Femur (tissue), 1 donor: ENCODE measurements around the gene GCDH.
"Not testable (repeated sequence)": the region's sequence is repeated elsewhere in the genome, so short reads cannot be mapped to it uniquely, and the experiment has no call there.

ENCODE experiments used
- DNase-seq: peaks from one replicate; pipeline ENCODE4 v3.0.0-alpha.2; 2017

The GCDH gene

GRCh38 chr19:12872941-12873890 is 17.7 kb upstream of the GCDH start:
- DNase-seq = no peak

GRCh38 chr19:12873891-12874745 is 16.8 kb upstream of the GCDH start:
- no peak for DNase-seq

- no peak for DNase-seq
Measured at GRCh38 chr19:12875086-12875485, 15.9 kb upstream of the GCDH start.

- DNase-seq = no peak
Measured at GRCh38 chr19:12880551-12881171, 10.3 kb upstream of the GCDH start.

GRCh38 chr19:12881172-12881808 is 9.7 kb upstream of the GCDH start, which contains the start of gene DNASE2:
Gene DNASE2, minus strand, starts transcription at chr19:12881449. Its CDS starts 74 bp downstream, at chr19:12881375.
- DNase-seq = peak; percentile 95

- no peak for DNase-seq
Measured at GRCh38 chr19:12882589-12882988, 8.4 kb upstream of the GCDH start.

GRCh38 chr19:12884202-12884601 is 6.8 kb upstream of the GCDH start:
- no peak for DNase-seq

- DNase-seq = no peak
Measured at GRCh38 chr19:12884627-12884925, 6.4 kb upstream of the GCDH start.

- DNase-seq = peak; percentile 53
Measured at GRCh38 chr19:12884926-12885748, 5.8 kb upstream of the GCDH start.

- no peak for DNase-seq
Measured at GRCh38 chr19:12885749-12886650, 5.0 kb upstream of the GCDH start.

GRCh38 chr19:12886651-12886968 is 4.3 kb upstream of the GCDH start:
- no peak for DNase-seq

- DNase-seq = no peak
Measured at GRCh38 chr19:12886969-12887747, 3.8 kb upstream of the GCDH start, which contains the start of gene KLF1. Gene KLF1, minus strand, starts transcription at chr19:12887201. Its CDS starts 61 bp downstream, at chr19:12887140.

GRCh38 chr19:12888006-12888603 is 2.9 kb upstream of the GCDH start:
- DNase-seq = no peak

GRCh38 chr19:12890299-12890786 is 617 bp upstream of the GCDH start:
- not testable (repeated sequence) for DNase-seq

GRCh38 chr19:12891553-12892021 is 627 bp downstream of the GCDH start:
- DNase-seq = no peak

GRCh38 chr19:12893582-12893981 is 2.6 kb downstream of the GCDH start:
- no peak for DNase-seq

GRCh38 chr19:12896460-12896859 is 5.5 kb downstream of the GCDH start:
- no peak for DNase-seq

- DNase-seq = no peak
Measured at GRCh38 chr19:12899891-12900518, 9.0 kb downstream of the GCDH start.

- DNase-seq = no peak
Measured at GRCh38 chr19:12907166-12907565, 16.2 kb downstream of the GCDH start.
